H1 (cell line): ENCODE measurements around the gene HTR4. TPM values are rescaled to one million over a fixed set of nuclear protein-coding genes. Genes with fewer than 3 reads are reported as not detected.

Experiments
- CTCF ChIA-PET: fragments of 300-600 bp; sonication (Branson Sonifier 250); formaldehyde crosslinking; loops from one replicate; lab custom pipeline; 2021; ENCODE audit not compliant: partially characterized antibody; lab: Charles Lee
- POLR2A ChIA-PET: fragments of 300-600 bp; sonication (Branson Sonifier 250); formaldehyde crosslinking; loops from one replicate; lab custom pipeline; 2021; ENCODE audit warnings: inconsistent platforms; ENCODE audit not compliant: partially characterized antibody; lab: Charles Lee
- DNase-seq, 2 experiments: peaks; one replicate each; pipeline versions ENCODE4 v3.0.0 to v3.0.0-alpha.2; 2010 to 2022; ENCODE audit warnings: low spot score in 2 of 2, low read depth in 1 of 2, mixed read lengths in 1 of 2
- FAIRE-seq: peaks from 2 replicates; lab custom pipeline; 2011; peaks lifted over from hg19 to GRCh38; lab: Jason Lieb, UNC
- H2AFZ ChIP-seq: 2 replicates; pipeline ENCODE4 v1.8.1; 2012; ENCODE audit warnings: low read length, inconsistent platforms
- H2AK5ac ChIP-seq: 2 replicates; pipeline ENCODE4 v1.6.1; 2013; ENCODE audit warnings: low read depth, low read length
- H2BK120ac ChIP-seq: replicated peaks from 2 replicates; pipeline ENCODE3; 2013; ENCODE audit warnings: low read depth, low read length, inconsistent platforms
- H2BK12ac ChIP-seq: 2 replicates; pipeline ENCODE4 v1.6.1; 2013; ENCODE audit warnings: low read depth, low read length
- H2BK15ac ChIP-seq: 2 replicates; pipeline ENCODE4 v1.6.1; 2013; ENCODE audit warnings: low read length
- H2BK20ac ChIP-seq: 2 replicates; pipeline ENCODE4 v1.6.1; 2013; ENCODE audit warnings: low read length
- H2BK5ac ChIP-seq: 2 replicates; pipeline ENCODE4 v1.6.1; 2013; ENCODE audit warnings: low read depth, low read length
- H3K14ac ChIP-seq: 2 replicates; pipeline ENCODE4 v1.6.1; 2013; ENCODE audit warnings: inconsistent platforms; ENCODE audit not compliant: insufficient read length
- H3K18ac ChIP-seq: 2 replicates; pipeline ENCODE4 v1.6.1; 2013; ENCODE audit warnings: low read length; ENCODE audit errors: extremely low read depth
- H3K23ac ChIP-seq: 2 replicates; pipeline ENCODE4 v1.6.1; 2013; ENCODE audit warnings: inconsistent platforms; ENCODE audit not compliant: insufficient read length
- H3K23me2 ChIP-seq: 2 replicates; pipeline ENCODE4 v1.6.1; 2013; ENCODE audit warnings: low read depth, low read length
- H3K27ac ChIP-seq: 2 replicates; pipeline ENCODE4 v1.6.1; 2011; ENCODE audit warnings: low read depth, low read length, inconsistent platforms
- H3K27me3 ChIP-seq, 4 experiments: replicated peaks in 1 of 4; 1 replicate in 1 of 4; 2 replicates in 3 of 4; pipeline versions ENCODE4 v1.6.1 to v1.8.1; 2011 to 2013; ENCODE audit warnings: low read length in 3 of 4, mild to moderate bottlenecking in 3 of 4, inconsistent platforms in 2 of 4, mixed read lengths in 2 of 4, moderate library complexity in 1 of 4; ENCODE audit not compliant: control insufficient read depth in 3 of 4, insufficient read depth in 3 of 4; ENCODE audit errors: extremely low read depth in 1 of 4
- H3K36me3 ChIP-seq, 4 experiments: 2 replicates each; pipeline versions ENCODE4 v1.6.1 to v1.8.1; 2011 to 2013; ENCODE audit warnings: mild to moderate bottlenecking in 4 of 4, low read length in 3 of 4, moderate library complexity in 2 of 4, control low read depth in 1 of 4, inconsistent platforms in 1 of 4; ENCODE audit not compliant: insufficient read depth in 4 of 4, control insufficient read depth in 2 of 4
- H3K4ac ChIP-seq: replicated peaks from 2 replicates; pipeline ENCODE3; 2013; ENCODE audit warnings: low read length, low read depth, mixed read lengths, inconsistent platforms; ENCODE audit not compliant: insufficient read length
- H3K4me1 ChIP-seq, 4 experiments: replicated peaks in 1 of 4; 1 replicate in 1 of 4; 2 replicates in 3 of 4; pipeline versions ENCODE4 v1.6.1 to v1.8.1; 2011 to 2013; ENCODE audit warnings: low read length in 3 of 4, inconsistent platforms in 2 of 4, mixed read lengths in 1 of 4; ENCODE audit not compliant: insufficient read depth in 4 of 4, control insufficient read depth in 3 of 4
- H3K4me2 ChIP-seq, 2 experiments: 2 replicates each; pipeline versions ENCODE4 v1.6.1 to v1.8.1; 2011 to 2013; ENCODE audit warnings: low read depth in 2 of 2, low read length in 2 of 2, control low read depth in 1 of 2, inconsistent platforms in 1 of 2, mild to moderate bottlenecking in 1 of 2; ENCODE audit not compliant: insufficient read depth in 1 of 2
- H3K4me3 ChIP-seq, 4 experiments: fragments of 200-600, 300-600 bp in 1 of 4; sonication (generic), shearing (Covaris generic), sonication (Bioruptor Twin) in 1 of 4; 2 replicates each; pipeline versions ENCODE4 v1.5.1 to v1.8.1; 2011 to 2016; ENCODE audit warnings: low read length in 4 of 4, low read depth in 3 of 4, control low read depth in 2 of 4, inconsistent platforms in 2 of 4, mild to moderate bottlenecking in 2 of 4, mixed read lengths in 1 of 4, moderate library complexity in 1 of 4; ENCODE audit not compliant: insufficient read depth in 2 of 4; ENCODE audit errors: extremely low read depth in 1 of 4
- H3K56ac ChIP-seq: replicated peaks from 2 replicates; pipeline ENCODE3; 2013; ENCODE audit warnings: low read depth, mild to moderate bottlenecking, mixed read lengths, low read length, inconsistent platforms; ENCODE audit not compliant: insufficient read length
- H3K79me1 ChIP-seq: 2 replicates; pipeline ENCODE4 v1.6.1; 2013; ENCODE audit warnings: low read depth, low read length, control low read depth
- H3K79me2 ChIP-seq, 2 experiments: 2 replicates each; pipeline versions ENCODE4 v1.6.1 to v1.8.1; 2012 to 2013; ENCODE audit warnings: low read length in 2 of 2, mild to moderate bottlenecking in 2 of 2, inconsistent platforms in 1 of 2; ENCODE audit not compliant: insufficient read depth in 2 of 2, control insufficient read depth in 1 of 2
- H3K9ac ChIP-seq, 4 experiments: replicated peaks in 1 of 4; 1 replicate in 1 of 4; 2 replicates in 3 of 4; pipeline versions ENCODE4 v1.6.1 to v1.8.1; 2011 to 2013; ENCODE audit warnings: low read depth in 3 of 4, low read length in 3 of 4, control low read depth in 2 of 4, mild to moderate bottlenecking in 2 of 4, moderate library complexity in 2 of 4, inconsistent platforms in 1 of 4; ENCODE audit errors: extremely low read depth in 1 of 4
- H3K9me3 ChIP-seq, 2 experiments: 2 replicates each; pipeline versions ENCODE4 v1.6.1 to v1.8.1; 2012 to 2013; ENCODE audit warnings: mild to moderate bottlenecking in 2 of 2, moderate library complexity in 2 of 2, control low read depth in 1 of 2, inconsistent platforms in 1 of 2, low read depth in 1 of 2, low read length in 1 of 2, mixed read lengths in 1 of 2; ENCODE audit not compliant: insufficient read depth in 2 of 2
- H4K20me1 ChIP-seq, 2 experiments: replicated peaks in 1 of 2; 2 replicates each; pipeline versions ENCODE3 to v1.8.1; 2011 to 2013; ENCODE audit warnings: inconsistent platforms in 2 of 2, low read length in 2 of 2, mild to moderate bottlenecking in 1 of 2; ENCODE audit not compliant: insufficient read depth in 2 of 2, control insufficient read depth in 1 of 2
- H4K5ac ChIP-seq: 2 replicates; pipeline ENCODE4 v1.6.1; 2013; ENCODE audit warnings: low read length, low read depth, mixed read lengths, inconsistent platforms; ENCODE audit not compliant: insufficient read length
- H4K8ac ChIP-seq: 2 replicates; pipeline ENCODE4 v1.8.0; 2013; ENCODE audit warnings: mild to moderate bottlenecking, moderate library complexity, low read length, inconsistent platforms; ENCODE audit not compliant: insufficient read depth; ENCODE audit errors: extremely low read depth
- H4K91ac ChIP-seq: replicated peaks from 2 replicates; pipeline ENCODE3; 2013; ENCODE audit warnings: low read length, mixed read lengths, inconsistent platforms; ENCODE audit not compliant: insufficient read length
- BACH1 ChIP-seq: IDR thresholded peaks from 2 replicates; pipeline ENCODE4 v1.6.1; 2012; ENCODE audit warnings: low read length, improper control_type of control experiment
- CBX5 ChIP-seq: fragments of 300-800, 300-1000 bp; sonication (generic); IDR thresholded peaks from 2 replicates; pipeline ENCODE4 v1.7.1; 2016; ENCODE audit warnings: antibody characterized with exemption, low read length, low read depth
- CEBPB ChIP-seq: IDR thresholded peaks from 2 replicates; pipeline ENCODE4 v1.6.1; 2012; ENCODE audit warnings: low read depth, low read length
- CTBP2 ChIP-seq: IDR thresholded peaks from 2 replicates; pipeline ENCODE4 v1.7.0; 2011; ENCODE audit warnings: borderline replicate concordance, mild to moderate bottlenecking, moderate library complexity, mixed read lengths, low read length; ENCODE audit not compliant: insufficient read depth, insufficient read length
- EP300 ChIP-seq, 2 experiments: IDR thresholded peaks; 1 replicate in 1 of 2; 2 replicates in 1 of 2; pipeline ENCODE4 v1.6.1; 2011 to 2012; ENCODE audit warnings: low read depth in 2 of 2, low read length in 2 of 2, mild to moderate bottlenecking in 2 of 2, borderline replicate concordance in 1 of 2, inconsistent platforms in 1 of 2, moderate library complexity in 1 of 2
- FOSL1 ChIP-seq: IDR thresholded peaks from 2 replicates; pipeline ENCODE4 v1.6.1; 2011; ENCODE audit warnings: mild to moderate bottlenecking, low read depth, low read length, moderate library complexity; ENCODE audit not compliant: insufficient read depth
- PHF8 ChIP-seq: fragments of 200-600 bp; sonication (generic); conservative IDR thresholded peaks from 2 replicates; pipeline ENCODE4 v1.7.1; 2012; ENCODE audit warnings: low read depth, mild to moderate bottlenecking, inconsistent platforms, low read length, moderate library complexity
- POLR2AphosphoS5 ChIP-seq: IDR thresholded peaks from 2 replicates; pipeline ENCODE4 v1.6.1; 2011; ENCODE audit warnings: low read depth, low read length
- POU5F1 ChIP-seq: IDR thresholded peaks from 2 replicates; pipeline ENCODE4 v1.6.1; 2011; ENCODE audit warnings: low read depth, mild to moderate bottlenecking, low read length, moderate library complexity
- SIRT6 ChIP-seq: IDR thresholded peaks from one replicate; pipeline ENCODE4 v1.7.1; 2012; ENCODE audit warnings: low read length, inconsistent platforms
- SIX5 ChIP-seq: IDR thresholded peaks from 2 replicates; pipeline ENCODE4 v1.6.1; 2011; ENCODE audit warnings: mild to moderate bottlenecking, low read depth, low read length
- TAF1 ChIP-seq: IDR thresholded peaks from 2 replicates; pipeline ENCODE4 v1.6.1; 2011; ENCODE audit warnings: mild to moderate bottlenecking, low read depth, low read length
- WGBS, 2 experiments: shearing (Covaris generic) in 1 of 2; methylation state at CpG; one replicate each; pipeline versions ENCODE4 v1.1.6 to v1.1.7; 2013 to 2015; ENCODE audit warnings: low lambda C conversion rate in 2 of 2, mixed read lengths in 2 of 2, inconsistent platforms in 1 of 2, low coverage in 1 of 2, missing lambda C conversion rate in 1 of 2; ENCODE audit not compliant: insufficient replicate concordance in 2 of 2, insufficient coverage in 1 of 2, insufficient read length in 1 of 2; ENCODE audit errors: extremely low coverage in 1 of 2, missing lambda C conversion rate in 1 of 2; 5-methylcytosine and 5-hydroxymethylcytosine counted together
- polyA plus RNA-seq, 7 experiments: library from polyadenylated mRNA; depleted of rRNA in 3 of 7; stranded (reverse) in 5 of 7; unstranded in 2 of 7; fragments of >200 nt in 5 of 7; fragments of 200-250 nt in 2 of 7; gene quantifications; 1 replicate in 5 of 7; 2 replicates in 1 of 7; 4 replicates in 1 of 7; pipeline versions ENCODE4 v1.2.1 to v1.2.3, GENCODE V29; 2011 to 2013; ENCODE audit warnings: missing spikeins in 2 of 7, mixed read lengths in 2 of 7
- total RNA-seq: library from RNA; stranded (reverse); fragmentation: NEBNext Ultra II Directional; extraction: Animal tissue kit (Norgen Biotek cat#: 25700); gene quantifications from 2 replicates; pipeline ENCODE4 v1.2.1, GENCODE V29; 2021

Gene HTR4
- total and polyA plus RNA-seq, 2 of the 8 experiments (the other 6 are each of a cell fraction or from before 2014, with no cell fraction given) = not detected

DNA sequence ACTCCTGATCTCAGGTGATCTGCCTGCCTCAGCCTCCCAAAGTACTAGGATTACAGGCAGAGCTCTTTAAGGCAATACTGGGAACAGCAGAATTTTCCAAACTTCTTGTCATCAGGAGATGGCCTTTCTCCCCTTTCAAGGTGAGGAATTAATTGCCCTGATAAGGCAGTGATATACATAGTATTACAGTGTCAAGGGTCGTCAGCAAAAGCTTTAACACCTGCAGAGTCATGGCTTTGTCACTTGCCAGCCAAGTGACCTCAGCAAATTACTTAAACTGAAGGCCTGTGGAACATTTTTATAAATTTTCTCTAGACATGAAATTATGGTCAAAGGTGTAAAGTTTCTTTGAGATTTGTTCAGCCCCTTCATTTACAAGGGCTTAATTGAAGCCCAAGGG is 211.1 kb downstream of the HTR4 start:
- H2BK5ac ChIP-seq = no peak overlapping the region
- H4K91ac ChIP-seq = no peak overlapping the region
- no peak overlapping the region for H2AFZ ChIP-seq
- H2BK12ac ChIP-seq = no peak overlapping the region
- H3K23ac ChIP-seq = no peak overlapping the region
- no peaks in the 10 kb centered on the region for H3K9me3 ChIP-seq
- no peak overlapping the region for H4K8ac ChIP-seq
- POLR2A ChIA-PET = no interaction called here
- H4K5ac ChIP-seq = no peak overlapping the region
- H3K14ac ChIP-seq = no peak overlapping the region
- no peak for DNase-seq
- H3K9ac ChIP-seq = no peak overlapping the region
- H3K4me3 ChIP-seq = no peak overlapping the region
- H2BK120ac ChIP-seq = no peak overlapping the region
- CTCF ChIA-PET = interaction anchor here (0.8 to 10.7 kb wide), 22 partner anchors 11 to 288 kb away, joined by 3 to 231 read pairs (median 4); no protein-coding TSS in a partner anchor
- H2BK15ac ChIP-seq = no peak overlapping the region
- no peaks in the 10 kb centered on the region for H3K23me2 ChIP-seq
- WGBS, 2 experiments = 95% methylated on average over 1 of the region's 1 CpG; no CpG with 5 or more reads in 1 of the 2 experiments
- H3K18ac ChIP-seq = no peak overlapping the region
- H2BK20ac ChIP-seq = no peak overlapping the region
- H2AK5ac ChIP-seq = no peak overlapping the region
- no peak overlapping the region for H3K27ac ChIP-seq
- H4K20me1 ChIP-seq = no peaks in the 10 kb centered on the region
- H3K4me2 ChIP-seq = no peak overlapping the region
- peaks cover 0 to 26% (median 19%) of the 10 kb centered on the region in 4 experiments; a peak in 6 of 8 replicates for H3K36me3 ChIP-seq
- no peak overlapping the region for H3K56ac ChIP-seq
- no peak for FAIRE-seq
- H3K4ac ChIP-seq = no peak overlapping the region
- H3K4me1 ChIP-seq = no peaks in the 10 kb centered on the region; a peak in 1 of 7 replicates
- H3K79me2 ChIP-seq = no peaks in the 10 kb centered on the region
- no peak for TF ChIP-seq TAF1
- no peak for TF ChIP-seq PHF8
- TF ChIP-seq EP300 (IDR thresholded peaks at IDR 0.05; ENCODE audit: borderline replicate concordance in 1 of 2, low read depth in 2 of 2, low read length in 2 of 2) = no peak
- no peak for TF ChIP-seq POLR2AphosphoS5
- TF ChIP-seq SIX5 = no peak
- no peak for TF ChIP-seq CEBPB
- TF ChIP-seq BACH1 = no peak
- TF ChIP-seq SIRT6 = no peak
- TF ChIP-seq FOSL1 = no peak
- TF ChIP-seq CBX5 = no peak
- no peak for TF ChIP-seq POU5F1
- TF ChIP-seq CTBP2 = no peak
- H3K79me1 ChIP-seq = no peaks in the 10 kb centered on the region
- no peaks in the 10 kb centered on the region for H3K27me3 ChIP-seq
